Activated B cell treated with CpG ODN at 0.5 μM for 24 hours (primary cell): ENCODE data around the gene SPATA16. TPM values are rescaled to one million over a fixed set of nuclear protein-coding genes. Genes with fewer than 3 reads are reported as not detected.

Experiments
- ATAC-seq: fragments of 200-7000 bp; cut with Tn5 transposase; one replicate; pipeline ENCODE4 v1.10.0; 2021; ENCODE audit warnings: low read depth, mild to moderate bottlenecking, moderate library complexity
- CTCF ChIA-PET: fragments of 350-600 bp; sonication (Branson Sonifier 250); formaldehyde crosslinking; loops from one replicate; lab custom pipeline; 2021; ENCODE audit warnings: antibody characterized with exemption; lab: Charles Lee
- POLR2A ChIA-PET: fragments of 350-600 bp; sonication (Branson Sonifier 250); formaldehyde crosslinking; loops from one replicate; lab custom pipeline; 2021; ENCODE audit warnings: antibody characterized with exemption; lab: Charles Lee
- DNase-seq: peaks from one replicate; pipeline ENCODE4 v3.0.0; 2022
- H3K27ac Mint-ChIP-seq: one replicate; pipeline ENCODE4 v1.8.0; 2020; ENCODE audit warnings: mixed read lengths
- H3K27me3 Mint-ChIP-seq: one replicate; pipeline ENCODE4 v1.8.0; 2021; ENCODE audit warnings: mixed read lengths
- H3K36me3 Mint-ChIP-seq: one replicate; pipeline ENCODE4 v1.8.0; 2021; ENCODE audit warnings: low read depth, mixed read lengths
- H3K4me1 Mint-ChIP-seq: one replicate; pipeline ENCODE4 v1.8.0; 2021; ENCODE audit warnings: mixed read lengths
- H3K4me3 Mint-ChIP-seq: one replicate; pipeline ENCODE4 v1.8.0; 2020; ENCODE audit warnings: mild to moderate bottlenecking, mixed read lengths
- H3K9me3 Mint-ChIP-seq: one replicate; pipeline ENCODE4 v1.8.0; 2020; ENCODE audit warnings: mixed read lengths
- CTCF ChIP-seq: fragments of 200-600 bp; IDR thresholded peaks from one replicate; pipeline ENCODE4 v1.8.0; 2022; ENCODE audit warnings: antibody characterized with exemption, mild to moderate bottlenecking
- intact Hi-C: fragments of 100-400 bp; cut with micrococcal nuclease; formaldehyde crosslinking; loops from one replicate; pipeline ENCODE4 v1.15.1; 2024
- total RNA-seq: library from RNA; stranded (reverse); gene quantifications from 2 replicates; pipeline ENCODE4 v1.2.3, GENCODE V29; 2022

SPATA16 gene
- total RNA-seq, 1 donor from 2014 or later = not detected

GRCh38 chr3:173109143-173109542, 31.9 kb downstream of the SPATA16 start:
- POLR2A ChIA-PET = no interaction called here
- no peaks in the 10 kb centered on the region for H3K27me3 Mint-ChIP-seq
- CTCF ChIA-PET = no interaction called here
- peaks cover 2% of the 10 kb centered on the region for H3K9me3 Mint-ChIP-seq
- ATAC-seq = no peak
- intact Hi-C loops = no loop called here
- TF ChIP-seq CTCF = no peak
- H3K4me1 Mint-ChIP-seq = no peaks in the 10 kb centered on the region
- no peak overlapping the region for H3K27ac Mint-ChIP-seq
- no peaks in the 10 kb centered on the region for H3K36me3 Mint-ChIP-seq
- DNase-seq = no peak
- no peak overlapping the region for H3K4me3 Mint-ChIP-seq

- POLR2A ChIA-PET = no interaction called here
- no peak for DNase-seq
- H3K4me3 Mint-ChIP-seq = no peak overlapping the region
- ATAC-seq = no peak
- intact Hi-C loops = no loop called here
- H3K4me1 Mint-ChIP-seq = no peaks in the 10 kb centered on the region
- H3K27ac Mint-ChIP-seq = no peak overlapping the region
- H3K9me3 Mint-ChIP-seq = peaks cover 4% of the 10 kb centered on the region
- TF ChIP-seq CTCF = no peak
- H3K36me3 Mint-ChIP-seq = no peaks in the 10 kb centered on the region
- no peaks in the 10 kb centered on the region for H3K27me3 Mint-ChIP-seq
- CTCF ChIA-PET = no interaction called here
Observed at GRCh38 chr3:173103469-173103868, 37.6 kb downstream of the SPATA16 start.

GRCh38 chr3:173098959-173099358, 42.1 kb downstream of the SPATA16 start:
- Mint-ChIP-seq H3K27me3 (no peaks in the 10 kb centered on the region), H3K27ac (no peak overlapping the region), H3K4me3 (no peak overlapping the region), H3K4me1 (no peaks in the 10 kb centered on the region), H3K9me3 (peaks cover 4% of the 10 kb centered on the region), H3K36me3 (no peaks in the 10 kb centered on the region)
- no peak for TF ChIP-seq CTCF
- CTCF ChIA-PET = no interaction called here
- POLR2A ChIA-PET = no interaction called here
- ATAC-seq (no peak), DNase-seq (no peak)
- intact Hi-C loops = no loop called here

GRCh38 chr3:173096994-173097785, 43.8 kb downstream of the SPATA16 start:
- peaks cover 4% of the 10 kb centered on the region for H3K9me3 Mint-ChIP-seq
- no peak overlapping the region for H3K27ac Mint-ChIP-seq
- TF ChIP-seq CTCF = no peak
- H3K36me3 Mint-ChIP-seq = no peaks in the 10 kb centered on the region
- intact Hi-C loops = no loop called here
- H3K4me1 Mint-ChIP-seq = no peaks in the 10 kb centered on the region
- no peaks in the 10 kb centered on the region for H3K27me3 Mint-ChIP-seq
- POLR2A ChIA-PET = no interaction called here
- DNase-seq (no peak), ATAC-seq (no peak)
- CTCF ChIA-PET = no interaction called here
- H3K4me3 Mint-ChIP-seq = no peak overlapping the region

GRCh38 chr3:173096140-173096539, 44.9 kb downstream of the SPATA16 start:
- DNase-seq (no peak), ATAC-seq (no peak)
- intact Hi-C loops = no loop called here
- POLR2A ChIA-PET = no interaction called here
- H3K36me3 Mint-ChIP-seq = no peaks in the 10 kb centered on the region
- no peaks in the 10 kb centered on the region for H3K27me3 Mint-ChIP-seq
- CTCF ChIA-PET = no interaction called here
- no peak overlapping the region for H3K4me3 Mint-ChIP-seq
- H3K27ac Mint-ChIP-seq = no peak overlapping the region
- TF ChIP-seq CTCF = no peak
- H3K9me3 Mint-ChIP-seq = no peaks in the 10 kb centered on the region
- H3K4me1 Mint-ChIP-seq = no peaks in the 10 kb centered on the region
